ENCODE measurements around the gene KLF6.

Gene KLF6

GRCh38 chr10:3816995-3817394, 32.0 kb upstream of the KLF6 start (continued):
- no peak for TF ChIP-seq FEZF1 (tag by site-specific recombination; IDR thresholded peaks at IDR 0.05)
- TF ChIP-seq ZNF112 (tag by site-specific recombination; IDR thresholded peaks at IDR 0.05) = no peak
- TF ChIP-seq AEBP2 (tag by site-specific recombination; IDR thresholded peaks at IDR 0.05; ENCODE audit: borderline replicate concordance) = no peak
- no peak for TF ChIP-seq TSHZ1 (tag by site-specific recombination; IDR thresholded peaks at IDR 0.05; ENCODE audit: borderline replicate concordance)
- TF ChIP-seq ZNF433 (tag by site-specific recombination; IDR thresholded peaks at IDR 0.05; ENCODE audit: low read depth) = no peak
- TF ChIP-seq IKZF3 (tag by site-specific recombination; IDR thresholded peaks at IDR 0.05) = no peak
- no peak for TF ChIP-seq ZXDB (tag by site-specific recombination; IDR thresholded peaks at IDR 0.05)
- no peak for TF ChIP-seq ZSCAN18 (tag by site-specific recombination; IDR thresholded peaks at IDR 0.05)
- TF ChIP-seq ZNF239 (tag by site-specific recombination; IDR thresholded peaks at IDR 0.05) = no peak

DNA sequence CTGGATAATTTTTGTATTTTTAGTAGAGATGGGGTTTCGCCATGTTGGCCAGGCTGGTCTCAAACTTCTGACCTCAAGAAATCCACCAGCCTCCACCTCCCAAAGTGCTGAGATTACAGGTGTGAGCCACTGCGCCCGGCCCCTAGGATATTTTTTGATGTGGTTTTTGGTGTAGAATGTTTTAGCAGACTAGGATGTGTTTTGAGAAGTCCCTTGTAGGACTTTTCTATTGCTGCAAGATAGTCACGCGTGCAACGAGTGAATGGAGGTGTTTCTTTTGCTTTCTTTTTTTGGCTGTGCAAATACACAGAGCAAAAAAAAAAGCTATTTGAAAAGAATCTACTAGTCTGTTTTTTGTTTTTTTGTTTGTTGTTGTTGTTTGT, 29.8 kb upstream of the KLF6 start:
- CTCF ChIA-PET = no interaction called here
- POLR2A ChIA-PET = no interaction called here
- Histone ChIP-seq H3K9me3 (ENCODE audit: control insufficient read depth, insufficient read depth, low read depth, low read length) (no peaks in the 10 kb centered on the region), H3K36me3 (ENCODE audit: control insufficient read depth in 2 of 2, insufficient read depth in 1 of 2, low read length in 2 of 2) (no peaks in the 10 kb centered on the region), H3K4me3 (ENCODE audit: low read depth, low read length) (no peak overlapping the region), H3K27ac (ENCODE audit: extremely low read depth, low read depth, low read length) (no peak overlapping the region), H3K4me1 (ENCODE audit: control insufficient read depth, insufficient read depth, low read length) (no peaks in the 10 kb centered on the region)
- TF ChIP-seq ZNF501 (tag by site-specific recombination; IDR thresholded peaks at IDR 0.05) = 0 out of 2 replicates have a peak, but pooled peaks have one; percentile 1
- no peak for TF ChIP-seq ZFHX2 (tag by site-specific recombination; conservative IDR thresholded peaks at IDR 0.05)

DNA sequence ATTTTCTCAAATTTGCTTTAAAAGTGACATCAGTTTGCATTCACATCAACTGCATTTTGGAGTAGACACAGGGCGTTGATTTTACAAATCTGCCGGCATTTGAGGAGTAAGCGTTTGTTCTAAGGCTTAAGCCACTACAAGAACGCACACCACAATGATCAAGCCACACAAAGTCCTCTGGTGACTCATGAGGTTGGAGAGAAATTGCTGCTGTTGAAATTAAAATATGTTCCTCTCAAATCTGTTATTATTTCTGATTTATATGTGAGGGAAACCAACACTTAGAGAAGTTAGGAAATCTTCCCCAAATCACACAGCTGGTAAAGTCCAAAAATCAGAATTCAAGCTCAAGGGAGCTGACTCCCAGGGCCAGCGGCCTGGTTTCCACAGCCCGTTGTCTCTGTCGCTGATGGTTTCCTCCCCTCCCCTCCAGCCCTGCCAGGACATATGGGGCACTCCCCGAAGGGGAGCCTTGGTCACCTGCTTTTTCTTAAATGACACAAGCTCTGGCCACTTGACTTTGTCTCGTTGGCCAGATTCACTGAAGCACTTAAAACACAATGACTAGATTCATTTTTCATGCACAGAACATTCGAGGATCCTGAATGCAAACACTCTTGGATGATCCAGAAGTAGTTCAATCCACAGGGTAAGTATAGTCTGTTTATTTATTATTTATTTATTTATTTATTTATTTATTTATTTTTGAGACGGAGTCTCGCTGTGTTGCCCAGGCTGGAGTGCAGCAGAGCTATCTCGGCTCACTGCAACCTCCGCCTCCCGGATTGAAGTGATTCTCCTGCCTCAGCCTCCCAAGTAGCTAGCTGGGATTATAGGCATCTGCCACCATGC, 29.2 kb upstream of the KLF6 start:
- H3K27ac ChIP-seq (ENCODE audit: extremely low read depth, low read depth, low read length) = no peak overlapping the region
- POLR2A ChIA-PET = no interaction called here
- H3K4me1 ChIP-seq (ENCODE audit: control insufficient read depth, insufficient read depth, low read length) = no peaks in the 10 kb centered on the region
- H3K4me3 ChIP-seq (ENCODE audit: low read depth, low read length) = no peak overlapping the region
- H3K36me3 ChIP-seq (ENCODE audit: control insufficient read depth in 2 of 2, insufficient read depth in 1 of 2, low read length in 2 of 2) = no peaks in the 10 kb centered on the region
- H3K9me3 ChIP-seq (ENCODE audit: control insufficient read depth, insufficient read depth, low read depth, low read length) = no peaks in the 10 kb centered on the region
- CTCF ChIA-PET = no interaction called here
- no peak for TF ChIP-seq KLF17 (tag by site-specific recombination; IDR thresholded peaks at IDR 0.05)
- no peak for TF ChIP-seq ZNF10 (tag by site-specific recombination; IDR thresholded peaks at IDR 0.05)
- peak; percentile 63; the same call in 1 of the 2 replicates for TF ChIP-seq ZNF558 (tag by site-specific recombination; IDR thresholded peaks at IDR 0.05)
- TF ChIP-seq ZNF623 (tag by site-specific recombination; IDR thresholded peaks at IDR 0.05) = peak; percentile 72
- TF ChIP-seq ZNF658 (tag by site-specific recombination; IDR thresholded peaks at IDR 0.05) = no peak
- peak; percentile 53; the same call in 1 of the 2 replicates for TF ChIP-seq ZNF629 (tag by site-specific recombination; IDR thresholded peaks at IDR 0.05)
- 0 out of 2 replicates have a peak, but pooled peaks have one; percentile 45 for TF ChIP-seq ZNF121 (tag by site-specific recombination; IDR thresholded peaks at IDR 0.05)
- TF ChIP-seq ZNF266 (tag by site-specific recombination; IDR thresholded peaks at IDR 0.05; ENCODE audit: low read depth) = 0 out of 2 replicates have a peak, but pooled peaks have one; percentile 61
- peak; percentile 44 for TF ChIP-seq ZNF529 (tag by site-specific recombination; IDR thresholded peaks at IDR 0.05; ENCODE audit: insufficient replicate concordance)
- peak; percentile 78 for TF ChIP-seq ZNF555 (tag by site-specific recombination; conservative IDR thresholded peaks at IDR 0.05)
- 0 out of 2 replicates have a peak, but pooled peaks have one; percentile 24 for TF ChIP-seq GFI1B (tag by site-specific recombination; IDR thresholded peaks at IDR 0.05)
- TF ChIP-seq ZNF140 (tag by site-specific recombination; IDR thresholded peaks at IDR 0.05) = peak; percentile 64; the same call in 1 of the 2 replicates
- TF ChIP-seq ZNF560 (tag by site-specific recombination; IDR thresholded peaks at IDR 0.05; ENCODE audit: borderline replicate concordance) = peak; percentile 53; the same call in 1 of the 2 replicates
- TF ChIP-seq ZFP37 (tag by site-specific recombination; IDR thresholded peaks at IDR 0.05) = 0 out of 2 replicates have a peak, but pooled peaks have one; percentile 50
- TF ChIP-seq ZBTB8A (tag by site-specific recombination; IDR thresholded peaks at IDR 0.05) = peak; percentile 74
- TF ChIP-seq ZNF501 (tag by site-specific recombination; IDR thresholded peaks at IDR 0.05) = 0 out of 2 replicates have a peak, but pooled peaks have one; percentile 29
